Testis (tissue), 3 donors: ENCODE measurements around the gene HOOK1. TPM values are rescaled to one million over a fixed set of nuclear protein-coding genes. Genes with fewer than 3 reads are reported as not detected.

Experiments
- DNase-seq: peaks from one replicate; pipeline ENCODE4 v3.0.0-alpha.2; 2019
- H3K27ac ChIP-seq, 2 donors: fragments of 200-600 bp; sonication (generic); one replicate each; pipeline ENCODE4 v1.5.1; 2019
- H3K27me3 ChIP-seq: fragments of 200-600 bp; sonication (generic); one replicate; pipeline ENCODE4 v1.5.1; 2019
- H3K36me3 ChIP-seq: fragments of 200-600 bp; sonication (generic); one replicate; pipeline ENCODE4 v1.5.1; 2017; ENCODE audit warnings: low read depth; ENCODE audit errors: missing control alignments
- H3K4me1 ChIP-seq: fragments of 200-600 bp; sonication (generic); one replicate; pipeline ENCODE4 v1.5.1; 2019
- H3K4me3 ChIP-seq, 2 donors: fragments of 200-600 bp; sonication (generic); one replicate each; pipeline ENCODE4 v1.5.1; 2017 to 2019
- H3K9me3 ChIP-seq: fragments of 200-600 bp; sonication (generic); one replicate; pipeline ENCODE4 v1.5.1; 2017
- POLR2A ChIP-seq: fragments of 450-650 bp; IDR thresholded peaks from one replicate; pipeline ENCODE4 v1.6.1; 2017; ENCODE audit warnings: antibody characterized with exemption, mild to moderate bottlenecking, moderate library complexity
- WGBS, 2 donors: methylation state at CpG; one replicate each; pipeline ENCODE4 v1.1.5; 2018; 5-methylcytosine and 5-hydroxymethylcytosine counted together
- intact Hi-C: fragments of 100-400 bp; cut with DNase I; formaldehyde crosslinking; loops from one replicate; pipeline ENCODE4 v1.15.1; 2023; ENCODE audit warnings: low total_unique reads
- polyA plus RNA-seq: library from polyadenylated mRNA; stranded (reverse); fragments of 350-450 nt; fragmentation: Illumina TruSeq; extraction: RNeasy Lipid Tissue Mini Kit (QIAGEN cat#74804); gene quantifications from one replicate; pipeline ENCODE4 v1.2.3, GENCODE V29; 2014; ENCODE audit warnings: low read depth, low replicate concordance; ENCODE audit not compliant: insufficient read depth
- total RNA-seq, 2 donors: library from RNA; depleted of rRNA; stranded (reverse); fragments of >200 nt; gene quantifications; one replicate each; pipeline ENCODE4 v1.2.3, GENCODE V29; 2016
- TF ChIP-seq, protein P1 (sequence below), 3 experiments: fragments of 450-650 bp in 2 of 3; fragments of 200-600 bp in 1 of 3; sonication (generic) in 1 of 3; IDR thresholded peaks; one replicate each; pipeline ENCODE4 v1.5.1; 2016 to 2019; ENCODE audit warnings: antibody characterized with exemption in 3 of 3, mild to moderate bottlenecking in 2 of 3, moderate library complexity in 1 of 3

HOOK1 gene
- total and polyA plus RNA-seq, 3 donors from 2014 or later, result 20.1 to 65.8 (median 59.8) TPM

DNA sequence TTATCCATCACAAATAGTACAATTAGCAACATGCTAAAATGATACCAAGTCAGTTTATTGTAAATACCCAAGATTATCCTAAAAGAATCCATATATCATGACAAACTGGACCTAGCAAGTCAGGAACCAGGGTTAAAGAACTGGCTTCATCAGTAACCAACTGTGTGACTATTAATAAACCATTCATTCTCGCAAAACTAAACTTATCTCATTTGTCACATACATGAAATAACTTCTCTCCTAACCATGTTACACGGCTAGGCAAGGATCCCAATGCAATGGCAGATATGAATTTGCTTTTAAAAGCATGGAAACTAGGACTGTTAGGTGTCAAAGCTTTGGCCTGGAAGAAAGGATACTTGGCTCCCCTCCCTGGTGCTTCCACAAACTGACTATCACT lies 82.4 kb downstream of the HOOK1 start:
- 81 to 84% methylated on average over 2 of the region's 2 CpGs for WGBS, 2 donors
- no peaks in the 10 kb centered on the region for H3K36me3 ChIP-seq
- no peak overlapping the region for H3K27ac ChIP-seq
- no peak for DNase-seq
- TF ChIP-seq, protein P1, sequence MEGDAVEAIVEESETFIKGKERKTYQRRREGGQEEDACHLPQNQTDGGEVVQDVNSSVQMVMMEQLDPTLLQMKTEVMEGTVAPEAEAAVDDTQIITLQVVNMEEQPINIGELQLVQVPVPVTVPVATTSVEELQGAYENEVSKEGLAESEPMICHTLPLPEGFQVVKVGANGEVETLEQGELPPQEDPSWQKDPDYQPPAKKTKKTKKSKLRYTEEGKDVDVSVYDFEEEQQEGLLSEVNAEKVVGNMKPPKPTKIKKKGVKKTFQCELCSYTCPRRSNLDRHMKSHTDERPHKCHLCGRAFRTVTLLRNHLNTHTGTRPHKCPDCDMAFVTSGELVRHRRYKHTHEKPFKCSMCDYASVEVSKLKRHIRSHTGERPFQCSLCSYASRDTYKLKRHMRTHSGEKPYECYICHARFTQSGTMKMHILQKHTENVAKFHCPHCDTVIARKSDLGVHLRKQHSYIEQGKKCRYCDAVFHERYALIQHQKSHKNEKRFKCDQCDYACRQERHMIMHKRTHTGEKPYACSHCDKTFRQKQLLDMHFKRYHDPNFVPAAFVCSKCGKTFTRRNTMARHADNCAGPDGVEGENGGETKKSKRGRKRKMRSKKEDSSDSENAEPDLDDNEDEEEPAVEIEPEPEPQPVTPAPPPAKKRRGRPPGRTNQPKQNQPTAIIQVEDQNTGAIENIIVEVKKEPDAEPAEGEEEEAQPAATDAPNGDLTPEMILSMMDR (IDR thresholded peaks at IDR 0.05), result no peak
- no peak for TF ChIP-seq POLR2A
- intact Hi-C loops, result no loop called here
- no peak overlapping the region for H3K4me3 ChIP-seq
- no peaks in the 10 kb centered on the region for H3K9me3 ChIP-seq
- H3K4me1 ChIP-seq, result no peaks in the 10 kb centered on the region
- no peaks in the 10 kb centered on the region for H3K27me3 ChIP-seq

DNA sequence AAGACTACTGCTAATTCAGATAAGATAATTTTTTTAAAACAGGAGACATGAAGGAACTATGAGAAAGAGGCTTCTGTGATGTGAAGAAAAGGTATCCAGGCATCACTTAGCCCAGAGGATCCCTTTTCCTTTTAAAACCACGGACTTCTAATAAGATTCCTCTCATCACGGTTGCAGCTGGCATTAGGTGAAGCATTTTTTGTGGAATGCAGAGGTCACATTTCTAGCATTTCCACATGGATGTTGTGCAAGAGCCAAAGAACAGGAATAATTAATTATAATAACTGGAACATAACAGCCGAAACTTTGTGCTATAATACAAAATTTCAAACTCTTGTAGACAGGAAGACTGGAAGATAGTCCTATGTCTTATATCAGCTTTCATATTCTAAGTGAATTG lies 84.2 kb downstream of the HOOK1 start:
- no peaks in the 10 kb centered on the region for H3K4me1 ChIP-seq
- H3K27ac ChIP-seq, result no peak overlapping the region
- 44 to 45% methylated on average over 3 of the region's 3 CpGs for WGBS, 2 donors
- no peaks in the 10 kb centered on the region for H3K27me3 ChIP-seq
- no peaks in the 10 kb centered on the region for H3K36me3 ChIP-seq
- no peak for DNase-seq
- intact Hi-C loops, result no loop called here
- no peaks in the 10 kb centered on the region for H3K9me3 ChIP-seq
- TF ChIP-seq POLR2A, result no peak
- TF ChIP-seq, protein P1 (IDR thresholded peaks at IDR 0.05), result no peak
- no peak overlapping the region for H3K4me3 ChIP-seq

DNA sequence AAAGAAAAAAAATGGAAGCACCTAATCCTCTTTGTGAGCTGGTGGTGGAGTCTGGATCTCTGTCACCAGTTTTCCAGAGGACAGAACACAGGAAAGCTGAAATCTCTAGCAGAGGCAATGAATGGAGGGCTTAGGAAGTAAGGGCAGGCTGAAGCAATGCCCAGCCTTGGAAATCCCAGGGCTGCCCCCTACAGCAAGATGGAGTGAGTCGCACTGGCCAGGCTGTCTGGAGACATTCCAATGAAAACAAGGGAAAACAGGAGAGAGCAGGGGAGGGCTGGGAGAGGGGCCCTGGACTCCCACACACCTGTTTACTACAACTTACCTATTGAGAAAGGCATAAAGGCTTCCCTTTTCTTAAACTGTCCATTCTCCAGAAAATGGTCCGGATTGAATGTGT lies 85.9 kb downstream of the HOOK1 start:
- no peak overlapping the region for H3K27ac ChIP-seq
- H3K27me3 ChIP-seq, result no peaks in the 10 kb centered on the region
- 82 to 89% methylated on average over 2 of the region's 2 CpGs for WGBS, 2 donors
- H3K36me3 ChIP-seq, result no peaks in the 10 kb centered on the region
- DNase-seq, result no peak
- no peak overlapping the region for H3K4me3 ChIP-seq
- no peaks in the 10 kb centered on the region for H3K4me1 ChIP-seq
- intact Hi-C loops, result no loop called here
- H3K9me3 ChIP-seq, result no peaks in the 10 kb centered on the region
- no peak for TF ChIP-seq POLR2A
- TF ChIP-seq, protein P1 (IDR thresholded peaks at IDR 0.05), result no peak

DNA sequence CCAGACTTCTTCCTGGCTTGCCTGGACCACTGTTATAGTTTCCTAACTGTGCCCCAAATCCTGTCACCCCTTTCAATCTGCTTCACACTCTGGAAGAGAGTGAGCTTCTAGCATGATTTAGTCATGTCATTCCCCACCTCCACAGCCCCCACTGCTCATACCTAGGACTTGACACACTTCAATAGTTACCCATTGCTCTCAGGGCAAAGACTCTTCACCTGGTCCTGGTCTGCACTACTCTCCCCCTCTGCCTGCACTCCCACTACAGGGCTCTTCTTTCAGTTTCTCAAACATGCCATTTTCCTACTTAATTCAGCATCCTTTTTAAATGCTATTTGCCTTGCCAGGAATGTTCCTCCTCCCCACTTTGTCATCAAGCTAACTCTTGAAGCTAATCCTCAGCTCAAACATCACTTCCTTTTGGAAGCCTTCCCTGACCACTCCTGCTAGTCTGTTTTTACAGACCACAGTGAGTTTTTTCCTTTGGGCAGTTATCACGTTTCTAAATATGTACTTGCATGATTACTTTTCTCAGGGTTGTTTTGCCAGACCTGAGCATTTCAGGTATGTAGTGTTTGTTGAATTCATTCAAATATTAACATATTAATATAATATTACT lies 87.1 kb downstream of the HOOK1 start:
- intact Hi-C loops, result no loop called here
- Histone ChIP-seq H3K27me3 (no peaks in the 10 kb centered on the region), H3K4me3 (no peak overlapping the region), H3K9me3 (no peaks in the 10 kb centered on the region), H3K36me3 (no peaks in the 10 kb centered on the region), H3K27ac (no peak overlapping the region), H3K4me1 (no peaks in the 10 kb centered on the region)
- TF ChIP-seq, protein P1 (IDR thresholded peaks at IDR 0.05), result no peak
- TF ChIP-seq POLR2A, result no peak
- 56 to 59% methylated on average over 1 of the region's 1 CpG for WGBS, 2 donors
- DNase-seq, result no peak

GRCh38 chr1:59903141-59903754 lies 88.5 kb downstream of the HOOK1 start:
- H3K4me1 ChIP-seq, result no peaks in the 10 kb centered on the region
- TF ChIP-seq, protein P1 (IDR thresholded peaks at IDR 0.05), result peak in 1 of 3 experiments; percentile 22
- TF ChIP-seq POLR2A, result no peak
- WGBS, 2 donors, result 54 to 65% methylated on average over 9 of the region's 9 CpGs
- intact Hi-C loops, result no loop called here
- H3K27ac ChIP-seq, result no peak overlapping the region
- no peak overlapping the region for H3K4me3 ChIP-seq
- peak; percentile 18 for DNase-seq
- no peaks in the 10 kb centered on the region for H3K9me3 ChIP-seq
- no peaks in the 10 kb centered on the region for H3K36me3 ChIP-seq
- no peaks in the 10 kb centered on the region for H3K27me3 ChIP-seq
